Epithelial cell of proximal tubule (primary cell): Measurements from ENCODE around the gene GLCCI1. TPM values are rescaled to one million over a fixed set of nuclear protein-coding genes. Genes with fewer than 3 reads are reported as not detected.
"Not testable (repeated sequence)": the region's sequence is repeated elsewhere in the genome, so short reads cannot be mapped to it uniquely, and the experiment has no call there.

Experiments used
- DNase-seq: peaks from one replicate; pipeline ENCODE4 v3.0.0-alpha.2; 2011; ENCODE audit warnings: low read depth
- H3K4me3 ChIP-seq: 2 replicates; pipeline ENCODE4 v1.5.1; 2011; ENCODE audit warnings: low read depth, mild to moderate bottlenecking, low read length
- total RNA-seq: library from RNA; depleted of rRNA; stranded (reverse); fragments of >200 nt; gene quantifications from 2 replicates; pipeline ENCODE4 v1.2.3, GENCODE V29; 2015
- TF ChIP-seq, protein P1 (sequence below): conservative IDR thresholded peaks from 2 replicates; pipeline ENCODE4 v1.5.1; 2012; ENCODE audit warnings: low read depth, mild to moderate bottlenecking, low read length

Gene GLCCI1
- total RNA-seq, 1 donor from 2014 or later = 1.9 TPM

DNA sequence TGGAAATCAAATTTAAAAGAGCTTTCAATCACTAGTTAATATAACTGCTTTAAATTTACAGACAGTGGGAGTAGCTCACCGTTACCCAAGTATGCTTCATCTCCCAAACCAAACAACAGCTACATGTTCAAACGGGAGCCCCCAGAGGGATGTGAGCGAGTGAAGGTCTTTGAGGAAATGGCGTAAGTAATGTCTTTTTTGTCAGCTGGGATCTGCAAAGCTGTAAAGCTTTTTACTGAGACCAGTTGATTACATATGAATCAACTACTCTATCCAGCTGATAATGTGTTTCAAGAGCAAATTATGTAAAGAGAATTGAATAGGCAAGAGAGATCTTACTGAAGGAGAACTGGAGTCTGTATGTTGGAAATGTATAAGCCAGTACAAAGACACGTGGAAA, 116.2 kb downstream of the GLCCI1 start:
- DNase-seq = no peak
- H3K4me3 ChIP-seq = no peak overlapping the region
- TF ChIP-seq, protein P1, sequence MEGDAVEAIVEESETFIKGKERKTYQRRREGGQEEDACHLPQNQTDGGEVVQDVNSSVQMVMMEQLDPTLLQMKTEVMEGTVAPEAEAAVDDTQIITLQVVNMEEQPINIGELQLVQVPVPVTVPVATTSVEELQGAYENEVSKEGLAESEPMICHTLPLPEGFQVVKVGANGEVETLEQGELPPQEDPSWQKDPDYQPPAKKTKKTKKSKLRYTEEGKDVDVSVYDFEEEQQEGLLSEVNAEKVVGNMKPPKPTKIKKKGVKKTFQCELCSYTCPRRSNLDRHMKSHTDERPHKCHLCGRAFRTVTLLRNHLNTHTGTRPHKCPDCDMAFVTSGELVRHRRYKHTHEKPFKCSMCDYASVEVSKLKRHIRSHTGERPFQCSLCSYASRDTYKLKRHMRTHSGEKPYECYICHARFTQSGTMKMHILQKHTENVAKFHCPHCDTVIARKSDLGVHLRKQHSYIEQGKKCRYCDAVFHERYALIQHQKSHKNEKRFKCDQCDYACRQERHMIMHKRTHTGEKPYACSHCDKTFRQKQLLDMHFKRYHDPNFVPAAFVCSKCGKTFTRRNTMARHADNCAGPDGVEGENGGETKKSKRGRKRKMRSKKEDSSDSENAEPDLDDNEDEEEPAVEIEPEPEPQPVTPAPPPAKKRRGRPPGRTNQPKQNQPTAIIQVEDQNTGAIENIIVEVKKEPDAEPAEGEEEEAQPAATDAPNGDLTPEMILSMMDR = no peak

DNA sequence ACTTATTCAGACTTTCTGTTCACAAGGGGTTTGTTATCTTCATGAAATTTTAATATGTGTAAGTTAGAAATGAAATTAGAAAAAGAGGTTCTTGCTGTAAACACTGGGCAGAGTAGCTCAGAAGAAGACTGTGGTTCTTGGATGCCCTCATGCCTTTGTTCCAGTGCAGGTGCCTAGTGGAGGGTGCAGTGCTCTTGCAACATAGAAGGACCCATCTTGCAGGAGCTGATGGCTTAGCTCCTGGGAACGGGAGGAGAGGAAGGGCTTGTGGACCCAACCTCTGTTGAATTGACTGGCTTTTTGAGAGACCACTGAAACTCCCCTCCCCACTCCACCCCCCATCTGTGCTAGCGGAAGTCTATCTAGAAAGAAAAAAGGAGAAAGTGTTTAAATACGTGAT, 116.8 kb downstream of the GLCCI1 start:
- DNase-seq = no peak
- H3K4me3 ChIP-seq = no peak overlapping the region
- TF ChIP-seq, protein P1 = no peak

DNA sequence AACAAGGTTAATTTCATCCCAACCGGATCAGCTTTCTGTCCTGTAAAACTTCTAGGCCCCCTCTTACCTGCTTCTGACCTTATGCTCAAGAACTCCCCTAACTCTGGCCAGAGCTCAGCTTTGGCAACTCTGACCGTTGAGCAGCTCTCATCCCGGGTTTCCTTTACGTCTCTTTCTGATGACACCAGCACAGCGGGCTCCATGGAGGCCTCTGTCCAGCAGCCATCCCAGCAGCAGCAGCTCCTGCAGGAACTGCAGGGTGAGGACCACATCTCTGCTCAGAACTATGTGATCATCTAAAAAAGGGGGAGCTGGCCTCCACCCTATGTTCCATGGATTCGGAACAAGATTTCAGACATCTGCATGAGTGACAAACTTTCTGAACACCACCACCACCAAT, 117.6 kb downstream of the GLCCI1 start:
- TF ChIP-seq, protein P1 = no peak
- DNase-seq = no peak
- no peak overlapping the region for H3K4me3 ChIP-seq

DNA sequence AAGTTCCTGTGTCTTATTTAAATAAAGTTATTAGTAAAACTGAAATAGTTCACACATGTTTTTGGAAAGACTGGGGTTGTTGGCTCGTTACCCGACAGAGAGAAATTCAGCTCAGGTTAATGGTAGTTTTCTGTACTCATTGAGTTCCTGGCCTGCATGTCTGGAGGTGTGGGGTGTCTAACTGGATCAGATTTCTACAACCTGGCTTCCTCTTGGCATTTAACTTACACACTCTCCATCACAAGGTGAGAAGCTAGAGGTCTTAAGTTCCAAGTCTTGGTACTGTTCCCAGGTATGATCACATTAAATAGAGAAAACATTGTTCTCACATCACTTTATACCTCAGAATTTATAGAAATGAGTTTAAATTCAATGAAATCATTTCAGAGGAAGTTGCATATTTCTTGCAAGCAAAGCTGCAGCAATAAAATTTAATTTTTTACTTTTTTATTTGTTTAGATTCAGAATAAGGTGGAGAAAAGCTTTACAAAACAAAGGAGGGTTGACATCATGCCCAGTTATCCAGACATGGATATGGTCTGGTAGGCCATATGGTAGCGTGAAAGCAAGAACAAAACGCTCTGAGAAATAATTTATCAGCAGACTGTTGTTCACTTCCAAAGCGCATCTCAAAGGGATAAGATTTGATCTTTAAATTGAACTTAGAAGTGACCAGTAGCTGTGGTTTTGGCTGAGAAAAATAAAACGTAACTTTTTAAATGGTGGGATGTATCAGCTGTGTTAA, 120.6 kb downstream of the GLCCI1 start:
- H3K4me3 ChIP-seq = no peak overlapping the region
- no peak for DNase-seq
- TF ChIP-seq, protein P1 = no peak

DNA sequence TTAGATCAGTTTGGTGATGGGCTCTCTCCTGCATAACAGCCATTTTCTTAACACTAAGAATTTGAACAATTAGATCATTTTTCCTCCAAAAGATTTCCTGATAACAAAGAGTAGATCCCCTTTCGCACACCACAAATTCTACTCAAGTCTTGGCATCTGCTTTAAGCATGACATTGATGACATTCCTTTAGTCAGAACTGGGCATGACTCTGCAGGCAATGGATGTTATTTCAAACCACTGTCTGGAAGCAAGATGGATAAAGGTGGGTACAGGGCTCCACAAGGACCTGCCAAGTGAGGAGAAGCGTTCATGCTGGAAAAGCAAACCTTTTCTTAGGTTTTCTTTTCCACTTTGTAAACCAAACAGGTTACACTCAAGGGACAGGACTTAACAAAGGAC, 123.5 kb downstream of the GLCCI1 start:
- TF ChIP-seq, protein P1 = no peak
- DNase-seq = no peak
- H3K4me3 ChIP-seq = no peak overlapping the region

DNA sequence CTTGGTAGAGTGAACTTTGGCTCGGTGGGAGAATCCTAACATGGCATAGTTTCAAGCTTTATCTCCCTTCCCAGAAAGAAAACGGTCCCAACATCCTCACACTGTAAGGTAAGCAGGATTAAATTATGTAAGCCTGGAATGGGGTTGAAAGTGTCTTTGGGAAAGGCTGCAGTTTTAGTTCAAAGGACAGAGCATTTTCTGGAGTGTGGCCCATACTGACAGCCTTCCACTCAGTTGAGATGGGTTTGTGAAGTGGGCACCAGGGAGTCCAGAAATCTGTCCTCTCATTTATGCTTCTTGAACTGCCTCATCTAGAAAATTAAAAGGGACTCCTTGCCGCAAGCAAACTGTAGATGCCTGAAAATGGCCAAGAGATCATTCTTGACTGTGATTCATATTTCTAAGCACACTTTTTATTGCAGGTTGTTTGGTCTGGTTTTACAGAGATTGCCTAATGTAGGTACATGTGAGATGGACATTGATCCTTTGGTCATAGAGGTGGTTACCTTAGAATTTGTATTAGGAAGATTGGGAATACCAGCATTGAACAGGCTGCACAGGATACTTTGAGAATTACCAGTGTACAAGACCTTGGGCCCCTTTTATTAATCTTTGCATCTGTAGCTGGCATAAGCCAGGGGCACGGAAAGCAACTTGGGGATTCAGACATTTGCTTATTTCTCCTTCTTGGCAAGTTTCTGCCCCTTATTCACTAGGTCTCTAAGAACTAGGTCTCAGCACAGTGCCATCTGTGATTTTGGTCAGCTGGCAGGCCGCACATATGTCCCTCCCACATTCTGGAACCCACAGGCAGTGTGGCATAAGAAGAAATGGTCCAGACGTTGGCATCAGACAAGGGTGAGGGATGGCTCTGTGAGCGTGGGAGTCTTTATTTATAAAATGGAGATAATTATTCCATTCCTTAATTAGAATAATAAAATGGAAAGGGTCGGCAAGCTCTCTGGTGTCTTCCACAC, 125.9 kb downstream of the GLCCI1 start:
- TF ChIP-seq, protein P1 = no peak
- no peak overlapping the region for H3K4me3 ChIP-seq
- DNase-seq = no peak

DNA sequence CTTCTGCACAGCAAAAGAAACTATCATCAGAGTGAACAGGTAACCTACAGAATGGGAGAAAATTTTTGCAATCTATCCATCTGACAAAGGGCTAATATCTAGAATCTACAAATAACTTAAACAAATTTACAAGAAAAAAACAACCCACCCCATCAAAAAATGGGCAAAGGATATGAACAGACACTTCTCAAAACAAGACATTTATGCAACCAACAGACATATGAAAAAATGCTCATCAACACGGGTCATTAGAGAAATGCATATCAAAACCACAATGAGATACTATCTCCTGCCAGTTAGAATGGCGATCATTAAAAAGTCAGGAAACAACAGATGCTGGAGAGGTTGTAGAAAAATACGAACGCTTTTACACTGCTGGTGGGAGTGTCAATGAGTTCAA, 132.7 kb downstream of the GLCCI1 start:
- not testable (repeated sequence) for DNase-seq, H3K4me3 ChIP-seq
